ENCODE results near the gene GFOD2.

Gene GFOD2

DNA sequence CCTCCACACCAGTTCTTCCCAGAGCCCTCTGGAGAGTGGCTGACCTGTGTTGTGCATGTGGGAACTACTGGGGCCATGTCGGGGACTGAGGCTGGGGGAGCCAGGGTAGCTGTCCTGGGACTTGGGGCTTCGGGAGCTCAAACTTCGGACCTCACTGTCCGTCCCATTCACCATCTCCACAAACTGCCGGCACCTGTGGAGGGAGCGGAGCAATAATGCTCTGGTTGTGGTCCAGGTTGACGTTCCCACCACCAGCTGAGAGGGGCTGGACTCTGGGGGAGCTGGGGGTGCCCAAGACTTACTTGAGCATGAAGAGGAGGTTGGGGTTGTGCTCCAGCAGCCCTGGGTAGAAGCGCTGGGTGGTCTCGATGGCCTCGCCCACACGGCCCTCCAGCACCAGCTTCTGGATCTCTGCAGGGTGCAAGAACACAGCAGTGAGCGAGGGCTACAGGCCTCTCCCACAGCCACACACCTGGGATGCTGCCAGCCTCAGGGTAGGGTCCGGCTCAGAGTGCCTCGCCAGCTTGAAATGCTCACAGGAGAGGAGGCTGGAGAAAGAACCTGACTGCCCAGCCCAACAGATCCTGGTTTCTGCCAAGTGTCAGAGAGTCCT lies 10.6 kb upstream of the GFOD2 start:
- no peaks in the 10 kb centered on the region for H3K79me2 ChIP-seq (ENCODE audit: insufficient read depth, low read length)
- no peaks in the 10 kb centered on the region for H4K20me1 ChIP-seq (ENCODE audit: insufficient read depth, low read length, poor library complexity, severe bottlenecking)
- H3F3A ChIP-seq (ENCODE audit: low read depth) = no peaks in the 10 kb centered on the region
- no peaks in the 10 kb centered on the region for H3K4me1 ChIP-seq (ENCODE audit: insufficient read depth, low read length, poor library complexity, severe bottlenecking)
- peaks cover 72% of the 10 kb centered on the region; the same call in 1 of the 2 replicates for H3K36me3 ChIP-seq (ENCODE audit: insufficient read depth, low read length)
- H3K4me2 ChIP-seq (ENCODE audit: low read depth, low read length, poor library complexity, severe bottlenecking) = no peak overlapping the region
- no peak for TF ChIP-seq EZH2phosphoT487 (IDR thresholded peaks at IDR 0.05; ENCODE audit: borderline replicate concordance)
- TF ChIP-seq, protein P1, sequence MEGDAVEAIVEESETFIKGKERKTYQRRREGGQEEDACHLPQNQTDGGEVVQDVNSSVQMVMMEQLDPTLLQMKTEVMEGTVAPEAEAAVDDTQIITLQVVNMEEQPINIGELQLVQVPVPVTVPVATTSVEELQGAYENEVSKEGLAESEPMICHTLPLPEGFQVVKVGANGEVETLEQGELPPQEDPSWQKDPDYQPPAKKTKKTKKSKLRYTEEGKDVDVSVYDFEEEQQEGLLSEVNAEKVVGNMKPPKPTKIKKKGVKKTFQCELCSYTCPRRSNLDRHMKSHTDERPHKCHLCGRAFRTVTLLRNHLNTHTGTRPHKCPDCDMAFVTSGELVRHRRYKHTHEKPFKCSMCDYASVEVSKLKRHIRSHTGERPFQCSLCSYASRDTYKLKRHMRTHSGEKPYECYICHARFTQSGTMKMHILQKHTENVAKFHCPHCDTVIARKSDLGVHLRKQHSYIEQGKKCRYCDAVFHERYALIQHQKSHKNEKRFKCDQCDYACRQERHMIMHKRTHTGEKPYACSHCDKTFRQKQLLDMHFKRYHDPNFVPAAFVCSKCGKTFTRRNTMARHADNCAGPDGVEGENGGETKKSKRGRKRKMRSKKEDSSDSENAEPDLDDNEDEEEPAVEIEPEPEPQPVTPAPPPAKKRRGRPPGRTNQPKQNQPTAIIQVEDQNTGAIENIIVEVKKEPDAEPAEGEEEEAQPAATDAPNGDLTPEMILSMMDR (conservative IDR thresholded peaks at IDR 0.05; ENCODE audit: low read length) = no peak
- no peaks in the 10 kb centered on the region for H3K9me3 ChIP-seq (ENCODE audit: insufficient read depth, low read depth, low read length)
- H3K9me2 ChIP-seq (replicated peaks; ENCODE audit: low read depth, low read length) = no peaks in the 10 kb centered on the region
- H2AFZ ChIP-seq (ENCODE audit: low read length) = no peak overlapping the region
- no peak overlapping the region for H3K4me3 ChIP-seq (ENCODE audit: low read length, poor library complexity, severe bottlenecking)
- H3K27me3 ChIP-seq (ENCODE audit: insufficient read depth, low read length, poor library complexity, severe bottlenecking) = no peaks in the 10 kb centered on the region
- no peak overlapping the region for H3K9ac ChIP-seq (ENCODE audit: low read depth, low read length, poor library complexity, severe bottlenecking)

DNA sequence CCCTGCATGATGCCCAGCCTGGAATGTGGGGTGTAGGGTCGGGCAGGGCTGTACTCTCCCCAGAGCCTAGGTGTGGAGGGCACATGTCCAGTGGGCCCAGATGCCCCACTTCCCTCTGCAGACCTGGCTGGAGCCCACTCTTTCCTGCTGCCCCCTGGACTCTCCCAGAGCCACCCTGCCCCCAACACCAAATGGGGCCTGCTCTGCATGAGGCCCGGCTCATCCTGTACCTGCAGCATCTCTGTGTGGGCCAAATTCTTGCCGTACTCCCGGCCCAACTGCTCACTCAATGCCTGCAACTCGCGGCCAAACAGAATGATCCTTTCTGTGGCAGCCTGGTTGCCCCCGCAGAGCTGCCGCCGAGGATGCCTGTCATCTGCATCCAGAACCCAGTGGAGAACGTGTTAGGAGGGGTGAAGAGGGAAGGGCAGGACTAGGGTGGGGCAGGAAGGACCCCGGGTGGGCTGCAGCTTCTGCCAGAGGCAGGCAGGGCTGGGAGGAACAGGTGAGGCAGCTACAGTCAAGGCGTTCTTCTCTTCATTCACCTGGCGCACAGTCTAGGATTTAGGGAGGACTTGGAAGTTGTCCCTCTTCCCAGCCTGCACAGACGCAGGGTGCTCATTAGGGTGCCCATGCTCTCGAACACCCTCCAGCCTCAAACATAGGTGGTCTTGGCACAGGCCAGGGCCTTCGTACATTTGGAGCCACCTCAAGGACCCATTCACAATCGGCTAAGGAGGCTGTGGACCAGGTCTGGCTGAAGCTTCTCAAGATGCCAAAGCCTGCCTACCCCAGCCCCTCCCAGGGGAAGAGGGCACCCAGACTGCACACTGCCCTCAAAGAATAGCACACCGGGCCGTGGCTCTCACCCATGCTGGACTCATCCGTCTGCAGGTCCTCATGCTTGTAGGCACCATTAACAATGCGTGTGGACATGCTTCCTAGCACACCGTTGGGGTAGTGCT lies 8.7 kb upstream of the GFOD2 start:
- Histone ChIP-seq H3K4me2 (ENCODE audit: low read depth, low read length, poor library complexity, severe bottlenecking) (no peak overlapping the region), H3K4me3 (ENCODE audit: low read length, poor library complexity, severe bottlenecking) (no peak overlapping the region), H3K79me2 (ENCODE audit: insufficient read depth, low read length) (no peaks in the 10 kb centered on the region), H3K9ac (ENCODE audit: low read depth, low read length, poor library complexity, severe bottlenecking) (no peak overlapping the region), H3K27me3 (ENCODE audit: insufficient read depth, low read length, poor library complexity, severe bottlenecking) (no peaks in the 10 kb centered on the region), H2AFZ (ENCODE audit: low read length) (no peak overlapping the region), H4K20me1 (ENCODE audit: insufficient read depth, low read length, poor library complexity, severe bottlenecking) (no peaks in the 10 kb centered on the region), H3F3A (ENCODE audit: low read depth) (no peaks in the 10 kb centered on the region), H3K36me3 (ENCODE audit: insufficient read depth, low read length) (peaks cover 75% of the 10 kb centered on the region; the same call in 1 of the 2 replicates), H3K4me1 (ENCODE audit: insufficient read depth, low read length, poor library complexity, severe bottlenecking) (no peaks in the 10 kb centered on the region), H3K9me2 (replicated peaks; ENCODE audit: low read depth, low read length) (no peaks in the 10 kb centered on the region), H3K9me3 (ENCODE audit: insufficient read depth, low read depth, low read length) (no peaks in the 10 kb centered on the region)
- TF ChIP-seq, protein P1 (conservative IDR thresholded peaks at IDR 0.05; ENCODE audit: low read length) = no peak
- TF ChIP-seq EZH2phosphoT487 (IDR thresholded peaks at IDR 0.05; ENCODE audit: borderline replicate concordance) = no peak

DNA sequence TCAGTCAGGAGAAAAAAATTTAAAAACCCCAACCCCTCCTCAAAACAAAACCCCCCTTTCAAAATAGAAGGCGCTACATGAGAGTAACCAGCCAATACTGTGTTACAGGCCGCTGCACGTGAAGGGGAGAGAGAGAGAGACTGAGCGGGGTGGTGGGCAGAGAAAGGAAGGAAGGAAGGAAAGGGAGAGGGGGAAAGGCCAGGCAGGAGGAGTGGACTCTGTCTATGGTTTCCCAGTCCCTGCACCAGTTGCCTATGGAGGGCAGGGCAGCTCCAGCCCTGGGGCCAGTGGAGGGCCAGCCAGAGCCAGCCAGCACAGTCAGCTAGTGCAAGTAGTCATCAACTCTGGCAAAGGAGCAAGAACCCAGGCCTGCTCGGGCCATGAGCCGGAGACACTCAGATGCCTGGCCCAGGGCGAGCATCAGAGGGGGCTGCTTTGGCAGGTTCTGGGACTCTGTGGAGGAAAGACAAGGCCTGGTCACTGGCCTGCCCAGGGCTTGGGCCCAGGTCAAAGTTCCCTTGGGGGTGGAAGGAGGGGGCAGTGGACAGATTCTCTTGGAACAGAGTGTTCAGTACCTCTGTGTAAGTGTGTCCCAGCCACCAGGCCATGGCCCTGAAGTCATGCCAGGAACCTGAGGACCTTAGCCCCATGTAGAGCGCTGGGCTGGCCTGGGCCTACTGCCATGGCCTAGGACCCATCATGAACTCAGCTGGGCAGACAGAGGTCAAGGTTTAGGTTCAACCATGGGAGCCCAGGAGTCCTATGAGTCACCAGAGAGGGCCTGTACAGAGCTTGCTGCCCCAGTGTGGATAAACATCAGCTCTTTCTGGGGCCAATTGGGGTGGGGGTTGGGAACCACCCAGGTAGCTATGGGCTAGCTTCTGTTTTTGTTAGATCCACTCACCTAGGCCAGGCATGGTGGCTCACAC lies 7.3 kb upstream of the GFOD2 start:
- H3F3A ChIP-seq (ENCODE audit: low read depth) = no peaks in the 10 kb centered on the region
- H3K36me3 ChIP-seq (ENCODE audit: insufficient read depth, low read length) = peaks cover 66% of the 10 kb centered on the region; the same call in 1 of the 2 replicates
- TF ChIP-seq, protein P1 (conservative IDR thresholded peaks at IDR 0.05; ENCODE audit: low read length) = no peak
- TF ChIP-seq EZH2phosphoT487 (IDR thresholded peaks at IDR 0.05; ENCODE audit: borderline replicate concordance) = no peak
- H3K9me2 ChIP-seq (replicated peaks; ENCODE audit: low read depth, low read length) = no peaks in the 10 kb centered on the region
- no peaks in the 10 kb centered on the region for H3K9me3 ChIP-seq (ENCODE audit: insufficient read depth, low read depth, low read length)
- no peaks in the 10 kb centered on the region for H3K4me1 ChIP-seq (ENCODE audit: insufficient read depth, low read length, poor library complexity, severe bottlenecking)
- no peak overlapping the region for H3K4me3 ChIP-seq (ENCODE audit: low read length, poor library complexity, severe bottlenecking)
- H4K20me1 ChIP-seq (ENCODE audit: insufficient read depth, low read length, poor library complexity, severe bottlenecking) = no peaks in the 10 kb centered on the region
- no peaks in the 10 kb centered on the region for H3K27me3 ChIP-seq (ENCODE audit: insufficient read depth, low read length, poor library complexity, severe bottlenecking)
- no peaks in the 10 kb centered on the region for H3K79me2 ChIP-seq (ENCODE audit: insufficient read depth, low read length)
- H3K4me2 ChIP-seq (ENCODE audit: low read depth, low read length, poor library complexity, severe bottlenecking) = no peak overlapping the region
- H2AFZ ChIP-seq (ENCODE audit: low read length) = no peak overlapping the region
- H3K9ac ChIP-seq (ENCODE audit: low read depth, low read length, poor library complexity, severe bottlenecking) = no peak overlapping the region

Measured in Loucy (cell line).